HL-60 (cell line): ENCODE data around the gene PNLIPRP3.

Source experiments
- DNase-seq, 2 experiments: peaks; one replicate each; pipeline ENCODE4 v3.0.0-alpha.2; 2010 to 2020; ENCODE audit warnings: low read depth in 1 of 2, low spot score in 1 of 2
- H3K27ac ChIP-seq: fragments of 250-450 bp; sonication (Bioruptor Pico); replicated peaks from 2 replicates; pipeline ENCODE4 v1.5.1; 2020; ENCODE audit warnings: mild to moderate bottlenecking, moderate library complexity
- H3K27me3 ChIP-seq: fragments of 250-450 bp; sonication (Bioruptor Pico); 2 replicates; pipeline ENCODE4 v1.5.1; 2021; ENCODE audit warnings: mild to moderate bottlenecking, moderate library complexity; ENCODE audit not compliant: insufficient read depth, poor library complexity, severe bottlenecking
- H3K4me3 ChIP-seq: replicated peaks from 2 replicates; pipeline ENCODE4 v1.5.1; 2011; ENCODE audit warnings: mild to moderate bottlenecking, control low read depth, low read length; ENCODE audit not compliant: insufficient read depth
- GABPA ChIP-seq: IDR thresholded peaks from 2 replicates; pipeline ENCODE4 v1.6.1; 2012; ENCODE audit warnings: low read depth
- POLR2AphosphoS5 ChIP-seq: IDR thresholded peaks from 2 replicates; pipeline ENCODE4 v1.6.1; 2012; ENCODE audit warnings: low read depth
- REST ChIP-seq: IDR thresholded peaks from 2 replicates; pipeline ENCODE4 v1.6.1; 2012; ENCODE audit warnings: low read depth; ENCODE audit not compliant: insufficient replicate concordance
- SPI1 ChIP-seq: IDR thresholded peaks from 2 replicates; pipeline ENCODE4 v1.6.1; 2012; ENCODE audit warnings: low read depth, mild to moderate bottlenecking, borderline replicate concordance
- TF ChIP-seq, protein P1 (sequence below): IDR thresholded peaks from one replicate; pipeline ENCODE4 v1.5.1; 2011; ENCODE audit warnings: low read length, control low read depth, inconsistent platforms; ENCODE audit not compliant: insufficient read depth

Gene PNLIPRP3

DNA sequence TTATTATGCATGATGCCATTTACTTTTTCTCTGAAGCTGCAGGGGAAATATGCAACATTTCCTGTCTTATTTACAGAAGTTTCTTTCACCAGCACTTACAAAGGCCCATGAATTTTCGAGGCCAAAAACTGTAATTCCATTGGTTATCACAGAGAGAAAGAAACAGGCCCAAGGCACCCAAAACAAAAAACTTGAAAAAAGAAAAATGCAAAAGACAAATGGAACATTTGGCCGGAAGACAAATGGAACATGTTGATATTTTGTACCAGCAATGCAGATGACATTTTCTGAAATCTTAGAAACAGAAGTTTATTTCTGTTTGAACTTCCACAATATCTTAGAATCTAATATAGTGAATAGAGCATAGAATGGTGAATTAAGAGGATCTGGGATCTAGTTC lies 61.8 kb downstream of the PNLIPRP3 start:
- no peak for DNase-seq
- TF ChIP-seq POLR2AphosphoS5, result no peak
- Histone ChIP-seq H3K27ac (no peak overlapping the region), H3K4me3 (no peak overlapping the region), H3K27me3 (no peaks in the 10 kb centered on the region)

DNA sequence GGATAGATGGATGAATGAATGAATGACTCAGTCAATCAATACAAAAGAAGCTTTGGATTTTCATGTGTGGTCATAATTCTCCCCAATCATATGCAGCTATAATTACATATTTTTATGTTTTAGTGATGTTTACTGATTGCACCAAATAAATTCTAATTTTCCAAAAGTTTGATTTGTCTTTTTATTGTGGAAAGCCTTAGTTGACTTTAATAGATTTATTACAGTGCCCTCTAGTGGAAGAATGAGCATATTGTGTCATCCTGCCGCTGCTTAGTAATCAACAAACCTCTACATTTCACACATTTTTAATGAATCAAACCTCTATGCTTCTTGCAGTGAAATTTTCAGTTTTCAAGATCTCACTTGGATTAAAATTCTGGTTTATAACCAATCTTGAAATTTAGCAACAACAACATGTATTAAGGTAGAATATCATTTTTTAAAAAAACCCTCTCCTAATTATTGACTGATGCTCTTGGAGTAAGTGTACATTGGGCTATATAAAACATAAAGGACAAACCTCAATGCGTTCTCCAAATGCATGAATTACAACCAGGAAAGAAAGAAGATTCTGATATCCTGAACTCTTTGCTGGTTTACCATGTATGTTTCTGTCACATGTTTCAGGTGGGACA lies 62.5 kb downstream of the PNLIPRP3 start:
- no peak for DNase-seq
- Histone ChIP-seq H3K4me3 (no peak overlapping the region), H3K27ac (no peak overlapping the region), H3K27me3 (no peaks in the 10 kb centered on the region)
- TF ChIP-seq, protein P1, sequence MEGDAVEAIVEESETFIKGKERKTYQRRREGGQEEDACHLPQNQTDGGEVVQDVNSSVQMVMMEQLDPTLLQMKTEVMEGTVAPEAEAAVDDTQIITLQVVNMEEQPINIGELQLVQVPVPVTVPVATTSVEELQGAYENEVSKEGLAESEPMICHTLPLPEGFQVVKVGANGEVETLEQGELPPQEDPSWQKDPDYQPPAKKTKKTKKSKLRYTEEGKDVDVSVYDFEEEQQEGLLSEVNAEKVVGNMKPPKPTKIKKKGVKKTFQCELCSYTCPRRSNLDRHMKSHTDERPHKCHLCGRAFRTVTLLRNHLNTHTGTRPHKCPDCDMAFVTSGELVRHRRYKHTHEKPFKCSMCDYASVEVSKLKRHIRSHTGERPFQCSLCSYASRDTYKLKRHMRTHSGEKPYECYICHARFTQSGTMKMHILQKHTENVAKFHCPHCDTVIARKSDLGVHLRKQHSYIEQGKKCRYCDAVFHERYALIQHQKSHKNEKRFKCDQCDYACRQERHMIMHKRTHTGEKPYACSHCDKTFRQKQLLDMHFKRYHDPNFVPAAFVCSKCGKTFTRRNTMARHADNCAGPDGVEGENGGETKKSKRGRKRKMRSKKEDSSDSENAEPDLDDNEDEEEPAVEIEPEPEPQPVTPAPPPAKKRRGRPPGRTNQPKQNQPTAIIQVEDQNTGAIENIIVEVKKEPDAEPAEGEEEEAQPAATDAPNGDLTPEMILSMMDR, result peak; percentile 35
- no peak for TF ChIP-seq SPI1

DNA sequence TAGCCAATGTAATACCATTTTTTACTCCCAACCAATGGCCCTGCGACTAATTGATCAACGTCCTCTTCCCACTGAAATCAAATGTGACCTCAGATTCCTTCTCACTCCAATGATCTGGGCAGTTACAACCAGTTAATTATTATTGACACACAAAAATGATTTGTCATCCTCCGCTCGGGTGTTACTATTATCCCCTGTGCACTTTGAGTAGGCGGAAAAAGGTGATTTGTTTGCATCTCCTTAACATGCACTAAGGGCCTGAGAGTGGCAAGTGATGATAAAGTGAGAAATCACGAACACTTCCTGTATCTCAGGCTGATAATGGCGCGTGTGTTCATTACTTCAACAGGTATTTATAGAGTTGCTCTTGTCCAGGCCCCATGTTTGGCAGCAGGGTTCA lies 77.1 kb downstream of the PNLIPRP3 start:
- H3K27ac ChIP-seq, result no peak overlapping the region
- no peak overlapping the region for H3K4me3 ChIP-seq
- no peak for TF ChIP-seq GABPA
- no peak for TF ChIP-seq POLR2AphosphoS5
- TF ChIP-seq, protein P1, result no peak
- no peak for TF ChIP-seq SPI1
- TF ChIP-seq REST, result no peak
- DNase-seq, result no peak
- no peaks in the 10 kb centered on the region for H3K27me3 ChIP-seq

DNA sequence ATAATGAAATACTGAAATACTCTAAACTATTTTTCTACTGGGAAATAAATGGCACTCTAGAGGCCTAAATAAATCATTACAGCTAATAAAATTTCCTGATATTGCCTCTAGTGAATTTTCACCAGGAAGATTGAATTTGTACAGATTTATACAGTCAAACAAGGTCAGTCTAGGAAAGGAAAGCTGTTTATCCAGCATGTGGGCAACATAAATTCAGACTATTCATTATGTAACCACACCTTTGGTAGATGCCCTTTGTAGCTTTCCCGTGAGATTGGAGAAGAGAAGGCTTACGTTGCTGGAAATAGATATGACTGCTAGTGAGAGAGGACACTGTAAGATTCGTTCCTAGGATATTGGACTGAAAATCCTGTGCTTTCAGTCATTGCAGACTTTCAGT lies 82.9 kb downstream of the PNLIPRP3 start:
- H3K27me3 ChIP-seq, result no peaks in the 10 kb centered on the region
- TF ChIP-seq GABPA (no peak), REST (no peak), SPI1 (no peak), POLR2AphosphoS5 (no peak)
- TF ChIP-seq, protein P1, result no peak

More for the DNA sequence above, 82.9 kb downstream of the PNLIPRP3 start:
- H3K4me3 ChIP-seq, result no peak overlapping the region
- DNase-seq, result no peak
- H3K27ac ChIP-seq, result no peak overlapping the region
